ENCODE data around the gene PEX10. TPM values are rescaled to one million over a fixed set of nuclear protein-coding genes. Genes with fewer than 3 reads are reported as not detected.

The PEX10 gene
- total RNA-seq, 2 donors from 2014 or later, result 16.2 to 17.4 TPM

GRCh38 chr1:2388004-2388913 is 24.1 kb downstream of the PEX10 start:
- Histone ChIP-seq H3K27ac (no peak overlapping the region), H3K4me1 (peaks cover 0 to 22% of the 10 kb centered on the region in 2 donors), H3K9me3 (no peaks in the 10 kb centered on the region), H3K4me3 (no peak overlapping the region), H3K27me3 (no peaks in the 10 kb centered on the region), H3K36me3 (no peaks in the 10 kb centered on the region)
- TF ChIP-seq CTCF (IDR thresholded peaks at IDR 0.05), result no peak
- DNase-seq (ENCODE audit: low spot score), result no peak

GRCh38 chr1:2386636-2387611 is 25.4 kb downstream of the PEX10 start:
- no peak for DNase-seq (ENCODE audit: low spot score)
- Histone ChIP-seq H3K36me3 (no peaks in the 10 kb centered on the region), H3K27me3 (no peaks in the 10 kb centered on the region), H3K4me3 (no peak overlapping the region), H3K4me1 (peaks cover 0 to 14% of the 10 kb centered on the region in 2 donors), H3K27ac (no peak overlapping the region), H3K9me3 (no peaks in the 10 kb centered on the region)
- no peak for TF ChIP-seq CTCF (IDR thresholded peaks at IDR 0.05)

GRCh38 chr1:2385606-2386280 is 26.6 kb downstream of the PEX10 start:
- Histone ChIP-seq H3K4me1 (peaks cover 0 to 19% of the 10 kb centered on the region in 2 donors), H3K27me3 (no peaks in the 10 kb centered on the region), H3K36me3 (no peaks in the 10 kb centered on the region), H3K4me3 (no peak overlapping the region), H3K9me3 (no peaks in the 10 kb centered on the region), H3K27ac (no peak overlapping the region)
- TF ChIP-seq CTCF (IDR thresholded peaks at IDR 0.05), result no peak
- DNase-seq (ENCODE audit: low spot score), result no peak

GRCh38 chr1:2384941-2385481 is 27.4 kb downstream of the PEX10 start:
- H3K9me3 ChIP-seq, result no peaks in the 10 kb centered on the region
- no peak overlapping the region for H3K4me3 ChIP-seq
- H3K4me1 ChIP-seq, result peaks cover 0 to 14% of the 10 kb centered on the region in 2 donors
- H3K27me3 ChIP-seq, result no peaks in the 10 kb centered on the region
- DNase-seq (ENCODE audit: low spot score), result no peak
- TF ChIP-seq CTCF (IDR thresholded peaks at IDR 0.05), result no peak
- no peak overlapping the region for H3K27ac ChIP-seq
- H3K36me3 ChIP-seq, result no peaks in the 10 kb centered on the region

- Histone ChIP-seq H3K9me3 (no peaks in the 10 kb centered on the region), H3K36me3 (no peaks in the 10 kb centered on the region), H3K4me1 (peaks cover 0 to 14% of the 10 kb centered on the region in 2 donors), H3K27ac (no peak overlapping the region), H3K27me3 (no peaks in the 10 kb centered on the region), H3K4me3 (no peak overlapping the region)
- DNase-seq (ENCODE audit: low spot score), result no peak
- no peak for TF ChIP-seq CTCF (IDR thresholded peaks at IDR 0.05)
Observed at GRCh38 chr1:2384130-2384860, 28.1 kb downstream of the PEX10 start.

Measured in right atrium auricular region (tissue), 2 donors.